ENCODE results near the gene LIPH. TPM values are rescaled to one million over a fixed set of nuclear protein-coding genes. Genes with fewer than 3 reads are reported as not detected.

Gene LIPH
- polyA plus RNA-seq, 3 donors, result not detected

DNA sequence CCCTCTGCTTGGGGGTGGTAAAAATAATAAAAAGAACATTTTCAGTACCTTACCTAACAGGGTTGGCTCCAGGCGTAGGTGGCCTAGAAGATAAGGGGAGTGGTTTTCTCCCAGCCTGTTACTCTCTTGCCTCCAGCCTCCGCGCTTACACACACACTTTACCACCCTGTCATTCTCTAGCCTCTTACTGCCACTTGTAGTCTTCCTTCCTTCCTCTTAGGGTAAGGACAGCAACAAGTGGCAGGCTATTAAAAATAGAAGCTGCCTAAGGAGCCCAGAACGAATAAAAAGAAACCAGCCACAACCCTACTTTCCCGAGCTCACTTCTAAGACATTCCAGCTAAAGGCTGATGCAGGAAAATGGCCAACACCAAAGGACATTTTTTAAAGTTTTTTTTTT is 9.6 kb upstream of the LIPH start:
- no peaks in the 10 kb centered on the region for H4K20me1 ChIP-seq (ENCODE audit: insufficient read depth, low read length)
- DNase-seq, result no peak
- WGBS (ENCODE audit: insufficient coverage), result 0% methylated on average over 1 of the region's 5 CpGs
- intact Hi-C loops (cut with micrococcal nuclease), result no loop called here
- no peaks in the 10 kb centered on the region for H3K36me3 ChIP-seq (replicated peaks in 1 of 2; ENCODE audit: control insufficient read depth in 1 of 2, insufficient read depth in 2 of 2, low read length in 2 of 2)
- peak overlapping the region; percentile 29 for H3K9ac ChIP-seq (ENCODE audit: insufficient read depth, low read length, poor library complexity, severe bottlenecking)
- H3K27me3 ChIP-seq (ENCODE audit: control insufficient read depth in 2 of 2, insufficient read depth in 2 of 2, low read length in 2 of 2), result no peaks in the 10 kb centered on the region
- H3K4me2 ChIP-seq (replicated peaks; ENCODE audit: extremely low read depth, low read length, poor library complexity, severe bottlenecking), result peak overlapping the region; percentile 77
- Mint-ChIP-seq H3K36me3 (no peaks in the 10 kb centered on the region), H3K27ac (peak overlapping the region in 5 of 7 donors; percentile 50 to 91 (median 71)), H3K27me3 (ENCODE audit: low read depth in 3 of 3) (peaks cover 0 to 9% (median 3%) of the 10 kb centered on the region in 3 donors), H3K4me3 (peak overlapping the region; percentile 73 to 90), H3K9me3 (no peaks in the 10 kb centered on the region), H3K4me1 (peaks cover 26% of the 10 kb centered on the region)
- H2AFZ ChIP-seq (ENCODE audit: insufficient read depth, low read depth, low read length, poor library complexity, severe bottlenecking), result peak overlapping the region; percentile 87
- TF ChIP-seq, protein P1, sequence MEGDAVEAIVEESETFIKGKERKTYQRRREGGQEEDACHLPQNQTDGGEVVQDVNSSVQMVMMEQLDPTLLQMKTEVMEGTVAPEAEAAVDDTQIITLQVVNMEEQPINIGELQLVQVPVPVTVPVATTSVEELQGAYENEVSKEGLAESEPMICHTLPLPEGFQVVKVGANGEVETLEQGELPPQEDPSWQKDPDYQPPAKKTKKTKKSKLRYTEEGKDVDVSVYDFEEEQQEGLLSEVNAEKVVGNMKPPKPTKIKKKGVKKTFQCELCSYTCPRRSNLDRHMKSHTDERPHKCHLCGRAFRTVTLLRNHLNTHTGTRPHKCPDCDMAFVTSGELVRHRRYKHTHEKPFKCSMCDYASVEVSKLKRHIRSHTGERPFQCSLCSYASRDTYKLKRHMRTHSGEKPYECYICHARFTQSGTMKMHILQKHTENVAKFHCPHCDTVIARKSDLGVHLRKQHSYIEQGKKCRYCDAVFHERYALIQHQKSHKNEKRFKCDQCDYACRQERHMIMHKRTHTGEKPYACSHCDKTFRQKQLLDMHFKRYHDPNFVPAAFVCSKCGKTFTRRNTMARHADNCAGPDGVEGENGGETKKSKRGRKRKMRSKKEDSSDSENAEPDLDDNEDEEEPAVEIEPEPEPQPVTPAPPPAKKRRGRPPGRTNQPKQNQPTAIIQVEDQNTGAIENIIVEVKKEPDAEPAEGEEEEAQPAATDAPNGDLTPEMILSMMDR (IDR thresholded peaks at IDR 0.05), result no peak
- no peaks in the 10 kb centered on the region for H3K9me3 ChIP-seq (replicated peaks in 1 of 2; ENCODE audit: control insufficient read depth in 1 of 2, insufficient read depth in 1 of 2, low read length in 2 of 2)
- H3K4me3 ChIP-seq (replicated peaks in 1 of 3; ENCODE audit: low read depth in 2 of 3, low read length in 3 of 3), result peak overlapping the region; percentile 34 to 61 (median 38)
- peaks cover 16 to 29% of the 10 kb centered on the region in 2 donors for H3K4me1 ChIP-seq (ENCODE audit: control insufficient read depth in 1 of 2, insufficient read depth in 2 of 2, low read length in 2 of 2)
- peak overlapping the region; percentile 56 to 69 for H3K27ac ChIP-seq (ENCODE audit: low read depth in 1 of 2, low read length in 2 of 2)
- H3K79me2 ChIP-seq (ENCODE audit: insufficient read depth, low read length), result no peaks in the 10 kb centered on the region

DNA sequence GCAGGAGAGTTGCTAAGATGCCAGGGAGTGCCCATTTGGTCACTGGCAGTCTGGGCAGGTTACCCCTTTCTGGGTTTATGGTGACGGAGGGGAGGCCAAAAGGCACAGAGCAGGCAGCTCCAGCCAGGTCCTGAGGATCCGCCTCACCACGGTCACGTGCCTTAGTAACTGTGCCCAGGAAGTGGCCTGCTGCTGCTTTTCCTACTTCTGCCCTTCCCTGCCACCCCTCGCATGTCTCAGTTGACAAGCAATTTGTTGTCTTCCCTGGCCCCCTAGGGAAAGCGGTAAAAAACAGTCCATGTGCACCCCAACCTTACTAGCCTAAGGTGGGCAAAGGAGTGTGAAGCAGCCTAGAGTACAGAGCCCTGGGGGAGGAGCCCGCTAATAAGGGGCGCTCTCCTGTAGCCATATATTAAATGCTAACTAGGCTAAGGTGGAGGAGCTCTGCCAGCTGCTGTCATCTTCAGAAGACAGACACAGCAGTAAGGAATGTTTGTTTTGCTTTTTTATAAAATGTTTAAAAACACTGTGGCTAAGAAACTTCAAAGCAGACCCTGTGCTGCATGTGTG is 9.1 kb upstream of the LIPH start:
- Histone ChIP-seq H2AFZ (ENCODE audit: insufficient read depth, low read depth, low read length, poor library complexity, severe bottlenecking) (peak overlapping the region; percentile 87), H3K4me1 (ENCODE audit: control insufficient read depth in 1 of 2, insufficient read depth in 2 of 2, low read length in 2 of 2) (peaks cover 16 to 29% of the 10 kb centered on the region in 2 donors), H3K27me3 (ENCODE audit: control insufficient read depth in 2 of 2, insufficient read depth in 2 of 2, low read length in 2 of 2) (no peaks in the 10 kb centered on the region), H3K36me3 (replicated peaks in 1 of 2; ENCODE audit: control insufficient read depth in 1 of 2, insufficient read depth in 2 of 2, low read length in 2 of 2) (no peaks in the 10 kb centered on the region), H3K9me3 (replicated peaks in 1 of 2; ENCODE audit: control insufficient read depth in 1 of 2, insufficient read depth in 1 of 2, low read length in 2 of 2) (no peaks in the 10 kb centered on the region), H3K79me2 (ENCODE audit: insufficient read depth, low read length) (no peaks in the 10 kb centered on the region), H3K9ac (ENCODE audit: insufficient read depth, low read length, poor library complexity, severe bottlenecking) (peak overlapping the region; percentile 29), H4K20me1 (ENCODE audit: insufficient read depth, low read length) (no peaks in the 10 kb centered on the region), H3K27ac (ENCODE audit: low read depth in 1 of 2, low read length in 2 of 2) (peak overlapping the region; percentile 56 to 69), H3K4me2 (replicated peaks; ENCODE audit: extremely low read depth, low read length, poor library complexity, severe bottlenecking) (peak overlapping the region; percentile 77), H3K4me3 (replicated peaks in 1 of 3; ENCODE audit: low read depth in 2 of 3, low read length in 3 of 3) (peak overlapping the region; percentile 34 to 61 (median 38))
- 2% methylated on average over 4 of the region's 8 CpGs for WGBS (ENCODE audit: insufficient coverage)
- peaks cover 0 to 9% (median 3%) of the 10 kb centered on the region in 3 donors for H3K27me3 Mint-ChIP-seq (ENCODE audit: low read depth in 3 of 3)
- no peaks in the 10 kb centered on the region for H3K9me3 Mint-ChIP-seq
- peak; percentile 20 to 57 (median 54) for DNase-seq
- H3K27ac Mint-ChIP-seq, result peak overlapping the region; percentile 52 to 91 (median 79)
- H3K4me1 Mint-ChIP-seq, result peaks cover 26% of the 10 kb centered on the region
- no peaks in the 10 kb centered on the region for H3K36me3 Mint-ChIP-seq
- intact Hi-C loops (cut with micrococcal nuclease), result no loop called here
- H3K4me3 Mint-ChIP-seq, result peak overlapping the region; percentile 73 to 90
- TF ChIP-seq, protein P1 (IDR thresholded peaks at IDR 0.05), result no peak

All from CD14-positive monocyte (primary cell).